Neural cell (in vitro differentiated cells): ENCODE results near the gene ADGRG7.

ENCODE experiments used
- EP300 ChIP-seq: fragments of 450-650 bp; conservative IDR thresholded peaks from 2 replicates; pipeline ENCODE4 v1.6.1; 2014; ENCODE audit warnings: antibody characterized with exemption, mild to moderate bottlenecking, moderate library complexity; ENCODE audit not compliant: poor library complexity, severe bottlenecking
- EZH2 ChIP-seq: fragments of 200-600, 300-800 bp; shearing (Covaris generic), sonication (generic); IDR thresholded peaks from 2 replicates; pipeline ENCODE4 v1.6.1; 2014; ENCODE audit warnings: antibody characterized with exemption, low read length, borderline replicate concordance, mild to moderate bottlenecking; ENCODE audit not compliant: insufficient read depth, poor library complexity, severe bottlenecking
- MXI1 ChIP-seq: fragments of 450-650 bp; conservative IDR thresholded peaks from 2 replicates; pipeline ENCODE4 v1.6.1; 2014; ENCODE audit warnings: antibody characterized with exemption, mild to moderate bottlenecking; ENCODE audit not compliant: poor library complexity, severe bottlenecking
- POLR2AphosphoS5 ChIP-seq: IDR thresholded peaks from 2 replicates; pipeline ENCODE4 v1.6.1; 2012
- RAD21 ChIP-seq: fragments of 450-650 bp; conservative IDR thresholded peaks from 2 replicates; pipeline ENCODE4 v1.6.1; 2014; ENCODE audit warnings: antibody characterized with exemption, mild to moderate bottlenecking, moderate library complexity
- REST ChIP-seq: IDR thresholded peaks from 2 replicates; pipeline ENCODE4 v1.6.1; 2012; ENCODE audit warnings: borderline replicate concordance
- SMC3 ChIP-seq: fragments of 450-650 bp; conservative IDR thresholded peaks from 2 replicates; pipeline ENCODE4 v1.6.1; 2014; ENCODE audit warnings: antibody characterized with exemption, mild to moderate bottlenecking, moderate library complexity; ENCODE audit not compliant: poor library complexity
- TAF1 ChIP-seq: IDR thresholded peaks from 2 replicates; pipeline ENCODE4 v1.6.1; 2012; ENCODE audit warnings: low read depth
- TF ChIP-seq, protein P1 (sequence below): fragments of 450-650 bp; IDR thresholded peaks from 2 replicates; pipeline ENCODE4 v1.5.1; 2014; ENCODE audit warnings: antibody characterized with exemption, mild to moderate bottlenecking, moderate library complexity; ENCODE audit not compliant: poor library complexity, severe bottlenecking

GRCh38 chr3:100627491-100627890, 18.1 kb downstream of the ADGRG7 start:
- TF ChIP-seq EZH2 (no peak), POLR2AphosphoS5 (no peak), REST (no peak), RAD21 (no peak), MXI1 (no peak), EP300 (no peak), TAF1 (no peak), SMC3 (no peak)
- TF ChIP-seq, protein P1, sequence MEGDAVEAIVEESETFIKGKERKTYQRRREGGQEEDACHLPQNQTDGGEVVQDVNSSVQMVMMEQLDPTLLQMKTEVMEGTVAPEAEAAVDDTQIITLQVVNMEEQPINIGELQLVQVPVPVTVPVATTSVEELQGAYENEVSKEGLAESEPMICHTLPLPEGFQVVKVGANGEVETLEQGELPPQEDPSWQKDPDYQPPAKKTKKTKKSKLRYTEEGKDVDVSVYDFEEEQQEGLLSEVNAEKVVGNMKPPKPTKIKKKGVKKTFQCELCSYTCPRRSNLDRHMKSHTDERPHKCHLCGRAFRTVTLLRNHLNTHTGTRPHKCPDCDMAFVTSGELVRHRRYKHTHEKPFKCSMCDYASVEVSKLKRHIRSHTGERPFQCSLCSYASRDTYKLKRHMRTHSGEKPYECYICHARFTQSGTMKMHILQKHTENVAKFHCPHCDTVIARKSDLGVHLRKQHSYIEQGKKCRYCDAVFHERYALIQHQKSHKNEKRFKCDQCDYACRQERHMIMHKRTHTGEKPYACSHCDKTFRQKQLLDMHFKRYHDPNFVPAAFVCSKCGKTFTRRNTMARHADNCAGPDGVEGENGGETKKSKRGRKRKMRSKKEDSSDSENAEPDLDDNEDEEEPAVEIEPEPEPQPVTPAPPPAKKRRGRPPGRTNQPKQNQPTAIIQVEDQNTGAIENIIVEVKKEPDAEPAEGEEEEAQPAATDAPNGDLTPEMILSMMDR = no peak
